Thymus (tissue), 11 donors: ENCODE data around the gene C8B. TPM values are rescaled to one million over a fixed set of nuclear protein-coding genes. Genes with fewer than 3 reads are reported as not detected.

ENCODE experiments used
- DNase-seq, 9 donors: peaks; one replicate each; pipeline ENCODE4 v3.0.0-alpha.2; 2013; ENCODE audit warnings: low spot score in 9 of 9, low read depth in 6 of 9, missing footprints in 1 of 9
- H3K27ac ChIP-seq, 2 donors: one replicate each; pipeline ENCODE4 v1.5.1; 2013; ENCODE audit warnings: control low read depth in 1 of 2, low read depth in 1 of 2, low read length in 1 of 2, mild to moderate bottlenecking in 1 of 2, moderate library complexity in 1 of 2
- H3K27me3 ChIP-seq, 2 donors: one replicate each; pipeline ENCODE4 v1.5.1; 2013; ENCODE audit warnings: low read length in 1 of 2; ENCODE audit not compliant: control insufficient read depth in 2 of 2, insufficient read depth in 1 of 2
- H3K36me3 ChIP-seq, 2 donors: one replicate each; pipeline ENCODE4 v1.5.1; 2013; ENCODE audit warnings: low read length in 1 of 2, mild to moderate bottlenecking in 1 of 2, moderate library complexity in 1 of 2; ENCODE audit not compliant: control insufficient read depth in 2 of 2, insufficient read depth in 2 of 2
- H3K4me1 ChIP-seq, 2 donors: one replicate each; pipeline ENCODE4 v1.5.1; 2013; ENCODE audit warnings: low read length in 2 of 2; ENCODE audit not compliant: control insufficient read depth in 2 of 2, insufficient read depth in 2 of 2
- H3K4me3 ChIP-seq, 2 donors: one replicate each; pipeline ENCODE4 v1.5.1; 2013; ENCODE audit warnings: low read length in 2 of 2, control low read depth in 1 of 2, mild to moderate bottlenecking in 1 of 2
- H3K9me3 ChIP-seq, 2 donors: one replicate each; pipeline ENCODE4 v1.5.1; 2013; ENCODE audit warnings: low read length in 1 of 2, mild to moderate bottlenecking in 1 of 2; ENCODE audit not compliant: control insufficient read depth in 2 of 2, insufficient read depth in 1 of 2
- WGBS: extraction: QIAGEN DNeasy Blood & Tissue Kit; methylation state at CpG from one replicate; pipeline ENCODE4 v1.1.7; 2013; 5-methylcytosine and 5-hydroxymethylcytosine counted together
- polyA plus RNA-seq: library from polyadenylated mRNA; stranded (reverse); fragments of 200-250 nt; gene quantifications from one replicate; pipeline ENCODE4 v1.2.3, GENCODE V29; 2013
- total RNA-seq: library from RNA; stranded (reverse); fragments of 120-200 nt; gene quantifications from one replicate; pipeline ENCODE4 v1.2.4, GENCODE V29; 2013
- donor health status: healthy.

C8B gene
- total and polyA plus RNA-seq, 2 donors = 0.05 TPM; not detected in 1

DNA sequence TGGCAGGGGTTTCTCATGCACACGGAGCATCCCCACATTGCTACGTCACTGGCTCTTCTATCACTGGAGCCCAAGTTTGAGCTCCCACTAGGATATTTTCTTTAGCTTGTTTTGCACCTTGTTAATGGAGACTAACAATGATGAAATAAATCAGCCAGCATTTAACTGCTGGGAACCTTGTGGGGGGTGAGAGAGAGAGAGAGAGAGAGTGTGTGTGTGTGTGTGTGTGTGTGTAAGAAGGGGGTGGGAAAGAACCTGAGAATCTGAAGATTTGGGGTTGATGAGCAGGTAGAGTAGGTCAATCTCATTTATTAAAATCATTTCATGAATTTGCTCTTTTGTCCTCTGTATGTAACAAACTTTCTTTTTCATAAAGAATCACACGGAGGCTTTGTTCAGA lies 624 bp downstream of the C8B start:
- WGBS = 79% methylated on average over 3 of the region's 3 CpGs
- no peak overlapping the region for H3K4me3 ChIP-seq
- H3K36me3 ChIP-seq = no peaks in the 10 kb centered on the region
- no peaks in the 10 kb centered on the region for H3K4me1 ChIP-seq
- H3K27ac ChIP-seq = no peak overlapping the region
- DNase-seq = no peak
- H3K27me3 ChIP-seq = no peaks in the 10 kb centered on the region
- H3K9me3 ChIP-seq = no peaks in the 10 kb centered on the region

DNA sequence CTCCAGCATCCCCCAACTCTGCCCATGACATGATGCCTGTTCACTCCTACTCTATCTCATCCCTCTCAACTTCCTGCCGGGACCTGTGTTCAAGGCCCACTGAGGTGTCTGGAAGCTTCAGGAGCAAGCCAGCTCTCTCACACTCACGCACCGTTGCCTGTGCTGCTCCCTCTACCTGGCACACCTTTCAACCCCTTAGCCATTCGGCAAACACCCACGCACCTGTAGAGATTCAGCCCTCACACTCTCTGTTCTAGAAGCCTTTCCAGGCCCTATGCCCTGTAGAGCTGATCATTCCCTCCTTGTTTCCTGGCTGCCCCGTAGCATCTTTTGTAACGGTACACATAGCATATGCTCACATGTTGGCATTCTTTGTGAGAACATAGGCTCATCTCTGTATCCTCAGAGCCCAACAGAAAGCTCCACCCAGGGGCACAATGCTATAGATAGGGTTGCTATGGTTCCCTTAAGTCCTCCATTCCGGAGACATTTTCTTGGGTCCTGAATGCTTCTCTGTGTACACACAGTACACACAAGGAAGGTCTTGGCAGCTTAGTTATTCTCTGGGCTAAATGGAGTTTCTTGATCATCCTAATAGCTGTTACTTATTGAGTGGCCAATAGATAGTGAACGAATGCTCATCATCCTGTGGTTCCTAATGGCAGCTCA lies 1.3 kb downstream of the C8B start:
- WGBS = 95% methylated on average over 9 of the region's 9 CpGs

DNA sequence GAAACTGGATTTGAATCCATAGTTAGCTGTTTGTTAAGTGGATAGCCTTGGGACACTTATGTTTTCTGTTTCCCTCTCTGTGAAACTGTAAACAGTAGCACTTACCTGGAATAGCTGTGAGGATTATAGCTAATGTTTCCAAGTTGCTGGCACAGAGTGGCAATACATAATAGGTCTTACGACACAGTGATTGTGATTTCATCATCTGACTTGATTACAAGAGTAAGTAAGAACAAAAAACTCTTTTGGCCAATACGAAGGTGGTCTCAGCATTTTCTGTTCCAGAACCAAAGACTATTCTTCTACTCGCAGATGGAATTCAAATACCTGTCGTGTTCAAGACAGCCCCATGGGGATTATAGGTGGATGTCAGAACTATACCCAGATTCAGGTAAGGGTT lies 2.1 kb downstream of the C8B start:
- no peak for DNase-seq
- 90% methylated on average over 4 of the region's 4 CpGs for WGBS
- no peak overlapping the region for H3K27ac ChIP-seq
- H3K27me3 ChIP-seq = no peaks in the 10 kb centered on the region
- no peaks in the 10 kb centered on the region for H3K4me1 ChIP-seq
- H3K9me3 ChIP-seq = no peaks in the 10 kb centered on the region
- no peaks in the 10 kb centered on the region for H3K36me3 ChIP-seq
- no peak overlapping the region for H3K4me3 ChIP-seq

More for the DNA sequence above, 1.3 kb downstream of the C8B start:
- Histone ChIP-seq H3K36me3 (no peaks in the 10 kb centered on the region), H3K27me3 (no peaks in the 10 kb centered on the region), H3K9me3 (no peaks in the 10 kb centered on the region), H3K4me3 (no peak overlapping the region), H3K27ac (no peak overlapping the region), H3K4me1 (no peaks in the 10 kb centered on the region)
- DNase-seq = no peak

DNA sequence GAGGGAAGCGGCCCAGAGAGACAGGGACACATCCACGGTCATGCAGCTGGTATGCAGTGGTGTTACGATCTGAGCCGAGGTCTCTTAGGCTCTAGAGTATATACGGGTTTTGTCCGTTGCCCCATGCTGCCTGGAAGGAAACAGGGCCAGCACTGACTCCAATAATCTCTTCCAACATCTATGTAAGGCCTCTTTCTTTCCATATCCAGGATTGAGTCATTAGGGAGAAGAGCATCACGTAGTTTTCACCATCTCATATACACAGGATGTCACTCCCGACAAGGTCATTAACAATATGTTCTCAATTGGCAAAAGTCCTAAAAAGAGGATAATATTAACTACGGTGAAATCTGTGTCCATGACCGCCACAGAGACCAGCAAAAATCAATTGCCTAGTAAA lies 4.4 kb downstream of the C8B start:
- no peak overlapping the region for H3K4me3 ChIP-seq
- H3K4me1 ChIP-seq = no peaks in the 10 kb centered on the region
- 97% methylated on average over 10 of the region's 10 CpGs for WGBS
- H3K27ac ChIP-seq = no peak overlapping the region
- H3K9me3 ChIP-seq = no peaks in the 10 kb centered on the region
- no peak for DNase-seq
- H3K27me3 ChIP-seq = no peaks in the 10 kb centered on the region
- H3K36me3 ChIP-seq = no peaks in the 10 kb centered on the region

DNA sequence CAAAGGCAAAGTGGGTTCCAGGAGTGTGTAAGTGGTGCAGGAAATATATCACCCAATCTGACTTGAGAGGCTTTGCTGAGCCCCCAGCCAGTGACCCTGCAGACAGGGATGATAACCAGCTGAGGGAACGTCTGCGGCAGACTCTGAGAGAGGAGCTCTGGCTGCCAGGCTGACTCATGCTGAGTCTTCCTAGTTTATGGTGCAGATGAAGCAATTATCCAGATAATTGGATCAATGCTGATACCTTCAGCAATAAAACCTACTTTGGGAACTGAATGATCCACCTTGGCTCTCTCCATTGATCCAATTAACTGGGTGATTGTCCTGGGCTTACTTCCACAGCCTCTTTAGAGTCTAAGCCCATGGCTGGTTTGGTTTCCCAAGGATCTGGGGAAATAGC lies 7.3 kb downstream of the C8B start:
- DNase-seq = no peak
- Histone ChIP-seq H3K36me3 (no peaks in the 10 kb centered on the region), H3K9me3 (no peaks in the 10 kb centered on the region), H3K4me3 (no peak overlapping the region), H3K27ac (no peak overlapping the region), H3K27me3 (no peaks in the 10 kb centered on the region), H3K4me1 (no peaks in the 10 kb centered on the region)
- WGBS = 69% methylated on average over 2 of the region's 2 CpGs

DNA sequence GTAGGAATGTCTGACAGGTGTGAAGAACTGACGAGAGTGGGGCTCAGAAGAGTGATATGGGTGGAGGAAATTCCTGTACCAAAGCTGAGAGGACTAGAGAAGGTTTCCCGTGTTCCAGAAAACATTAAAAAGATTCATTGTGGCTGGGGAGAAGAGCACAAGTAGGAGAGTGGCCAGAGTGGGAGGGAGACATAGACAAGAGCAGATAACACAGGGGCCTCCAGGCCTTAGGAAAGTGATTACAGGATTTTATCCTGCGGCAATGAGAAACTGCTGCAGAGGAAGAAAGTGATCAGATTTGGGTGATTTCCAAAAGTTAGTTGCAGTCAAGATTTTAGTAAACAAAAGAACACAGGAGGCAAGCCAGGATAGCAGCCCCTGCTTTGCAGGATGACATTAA lies 7.9 kb downstream of the C8B start:
- Histone ChIP-seq H3K9me3 (no peaks in the 10 kb centered on the region), H3K4me1 (no peaks in the 10 kb centered on the region), H3K4me3 (no peak overlapping the region), H3K36me3 (no peaks in the 10 kb centered on the region), H3K27ac (no peak overlapping the region), H3K27me3 (no peaks in the 10 kb centered on the region)
- WGBS = 79% methylated on average over 3 of the region's 3 CpGs
- no peak for DNase-seq

DNA sequence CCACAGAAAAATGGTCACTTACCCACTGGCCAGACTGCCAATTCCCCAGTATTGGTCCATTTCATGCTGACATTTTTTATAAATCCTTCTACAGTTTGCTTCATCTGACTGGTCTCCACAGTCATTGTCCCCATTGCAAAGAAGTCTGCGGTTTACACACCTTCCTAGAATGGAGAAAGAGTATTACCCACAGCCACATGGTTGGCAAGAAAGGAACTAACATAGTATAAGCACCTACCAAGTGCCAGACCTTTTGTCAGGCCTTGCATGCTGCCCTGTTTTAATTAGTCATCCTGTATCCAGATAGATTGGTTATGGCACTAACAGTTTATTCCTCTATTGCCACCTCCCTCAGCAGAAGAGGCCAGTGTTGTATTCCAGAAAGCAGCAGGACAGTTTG lies 11.2 kb downstream of the C8B start:
- H3K27ac ChIP-seq = no peak overlapping the region
- no peaks in the 10 kb centered on the region for H3K27me3 ChIP-seq
- DNase-seq = no peak
- no peaks in the 10 kb centered on the region for H3K4me1 ChIP-seq
- H3K36me3 ChIP-seq = no peaks in the 10 kb centered on the region
- H3K9me3 ChIP-seq = no peaks in the 10 kb centered on the region
- H3K4me3 ChIP-seq = no peak overlapping the region
- WGBS = 83% methylated on average over 1 of the region's 1 CpG

DNA sequence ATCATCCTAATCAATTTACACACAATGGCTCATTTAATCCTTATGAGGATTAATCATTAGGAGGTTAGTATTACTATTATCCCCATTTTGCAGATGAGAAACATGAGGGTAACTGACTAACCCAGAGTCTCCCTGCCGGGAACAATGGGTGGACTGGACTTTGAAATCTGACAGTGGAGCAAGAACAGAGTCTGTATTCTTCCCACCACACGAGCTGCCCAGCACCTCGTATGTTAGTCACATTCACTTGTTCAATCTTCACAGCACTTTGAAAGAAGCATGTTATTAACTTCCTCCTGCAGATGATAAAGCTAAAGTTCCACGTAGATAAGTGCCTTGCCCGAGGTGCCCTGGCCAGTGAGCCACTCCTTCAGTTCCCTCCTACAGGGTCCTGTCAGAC lies 12.4 kb downstream of the C8B start:
- no peaks in the 10 kb centered on the region for H3K36me3 ChIP-seq
- no peak overlapping the region for H3K4me3 ChIP-seq
- 64% methylated on average over 5 of the region's 5 CpGs for WGBS
- H3K27ac ChIP-seq = no peak overlapping the region
- no peaks in the 10 kb centered on the region for H3K4me1 ChIP-seq
- no peak for DNase-seq
- H3K27me3 ChIP-seq = no peaks in the 10 kb centered on the region
- H3K9me3 ChIP-seq = no peaks in the 10 kb centered on the region

DNA sequence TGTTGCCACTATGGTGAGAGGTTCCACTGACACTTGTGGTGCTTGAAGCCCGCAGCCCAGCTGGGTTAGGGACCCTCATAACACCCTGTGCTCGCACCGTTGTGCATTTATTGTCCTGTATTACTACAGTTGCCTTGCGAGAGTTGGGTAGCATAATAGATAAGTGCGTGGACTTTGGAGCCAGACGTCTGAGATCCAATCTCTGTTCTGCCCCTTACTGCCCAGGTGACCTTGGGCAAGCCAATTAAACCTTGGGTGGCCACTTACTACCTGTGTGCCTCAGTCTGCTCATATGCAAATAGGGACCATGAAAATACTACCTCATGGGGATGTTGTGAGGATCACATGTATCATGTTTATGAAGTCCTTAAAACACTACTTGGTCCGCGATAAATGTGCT lies 13.3 kb downstream of the C8B start:
- no peaks in the 10 kb centered on the region for H3K4me1 ChIP-seq
- 89% methylated on average over 8 of the region's 8 CpGs for WGBS
- DNase-seq = no peak
- no peaks in the 10 kb centered on the region for H3K36me3 ChIP-seq
- H3K27me3 ChIP-seq = no peaks in the 10 kb centered on the region
- H3K27ac ChIP-seq = no peak overlapping the region
- H3K9me3 ChIP-seq = no peaks in the 10 kb centered on the region
- H3K4me3 ChIP-seq = no peak overlapping the region
